ENCODE data around the gene MMP15. TPM values are rescaled to one million over a fixed set of nuclear protein-coding genes. Genes with fewer than 3 reads are reported as not detected.

The MMP15 gene
- total RNA-seq, 1 donor from 2014 or later, result 7.2 TPM

GRCh38 chr16:57987441-57988177 is 37.9 kb upstream of the MMP15 start:
- no peaks in the 10 kb centered on the region for H3K36me3 ChIP-seq
- H3K4me1 ChIP-seq, result peaks cover 7% of the 10 kb centered on the region
- peaks cover 6% of the 10 kb centered on the region for H4K20me1 ChIP-seq (ENCODE audit: low read depth)
- TF ChIP-seq CTCF (IDR thresholded peaks at IDR 0.05) (no peak), EZH2phosphoT487 (IDR thresholded peaks at IDR 0.05) (no peak), EZH2 (IDR thresholded peaks at IDR 0.05) (no peak)
- no peak for DNase-seq (ENCODE audit: low spot score)
- H3K4me3 Mint-ChIP-seq, result no peak overlapping the region
- H3K4me2 ChIP-seq, result no peak overlapping the region
- H3K4me1 Mint-ChIP-seq, result peaks cover 2% of the 10 kb centered on the region
- H3K27ac ChIP-seq, result no peak overlapping the region
- peaks cover 56% of the 10 kb centered on the region for H3K27me3 ChIP-seq
- peaks cover 4% of the 10 kb centered on the region for H3F3A ChIP-seq (ENCODE audit: low read depth)
- no peak overlapping the region for H3K27ac Mint-ChIP-seq
- H3K9ac ChIP-seq, result no peak overlapping the region
- H3K27me3 Mint-ChIP-seq (ENCODE audit: insufficient read depth, low read depth), result peaks cover 18% of the 10 kb centered on the region
- no peaks in the 10 kb centered on the region for H3K36me3 Mint-ChIP-seq
- no peak overlapping the region for H2AFZ ChIP-seq (replicated peaks)
- no peaks in the 10 kb centered on the region for H3K9me3 ChIP-seq (ENCODE audit: low read depth)
- no peak overlapping the region for H3K4me3 ChIP-seq
- H3K9me3 Mint-ChIP-seq, result no peaks in the 10 kb centered on the region
- H3K79me2 ChIP-seq (ENCODE audit: low read depth), result no peaks in the 10 kb centered on the region

DNA sequence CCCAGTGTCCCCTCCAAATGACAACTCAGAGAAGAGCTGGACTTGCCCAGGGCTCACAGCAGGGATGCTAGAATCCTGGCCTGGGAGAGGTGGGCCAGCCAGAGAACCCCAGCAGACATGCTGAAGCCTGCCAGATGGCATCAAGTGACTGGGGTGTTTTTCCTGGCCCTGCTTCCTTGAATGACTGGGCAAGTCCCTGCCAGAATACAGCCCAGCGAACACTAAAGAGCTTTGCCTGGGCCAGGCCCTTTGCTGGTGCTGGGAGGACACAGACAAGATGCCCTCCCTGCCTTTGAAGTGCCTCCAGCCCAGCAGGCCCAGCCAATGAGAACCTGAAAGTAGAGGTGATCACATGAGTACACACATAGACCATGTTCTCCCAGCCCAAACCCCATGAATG is 36.6 kb upstream of the MMP15 start:
- Histone ChIP-seq H2AFZ (replicated peaks) (no peak overlapping the region), H3K9me3 (ENCODE audit: low read depth) (no peaks in the 10 kb centered on the region), H3F3A (ENCODE audit: low read depth) (peaks cover 4% of the 10 kb centered on the region), H3K27me3 (peaks cover 49% of the 10 kb centered on the region), H3K4me1 (peaks cover 7% of the 10 kb centered on the region), H3K36me3 (no peaks in the 10 kb centered on the region), H3K9ac (no peak overlapping the region), H4K20me1 (ENCODE audit: low read depth) (peaks cover 6% of the 10 kb centered on the region), H3K4me2 (no peak overlapping the region), H3K4me3 (no peak overlapping the region), H3K79me2 (ENCODE audit: low read depth) (no peaks in the 10 kb centered on the region), H3K27ac (no peak overlapping the region)
- peaks cover 2% of the 10 kb centered on the region for H3K4me1 Mint-ChIP-seq
- H3K27me3 Mint-ChIP-seq (ENCODE audit: insufficient read depth, low read depth), result peaks cover 18% of the 10 kb centered on the region
- H3K27ac Mint-ChIP-seq, result no peak overlapping the region
- no peaks in the 10 kb centered on the region for H3K36me3 Mint-ChIP-seq
- H3K4me3 Mint-ChIP-seq, result no peak overlapping the region
- H3K9me3 Mint-ChIP-seq, result no peaks in the 10 kb centered on the region
- TF ChIP-seq EZH2phosphoT487 (IDR thresholded peaks at IDR 0.05) (no peak), CTCF (IDR thresholded peaks at IDR 0.05) (no peak), EZH2 (IDR thresholded peaks at IDR 0.05) (no peak)
- no peak for DNase-seq (ENCODE audit: low spot score)

- H3K9ac ChIP-seq, result no peak overlapping the region
- H3K4me1 ChIP-seq, result no peaks in the 10 kb centered on the region
- Mint-ChIP-seq H3K4me1 (peaks cover 5% of the 10 kb centered on the region), H3K36me3 (peaks cover under 1% of the 10 kb centered on the region), H3K27me3 (ENCODE audit: insufficient read depth, low read depth) (peaks cover 9% of the 10 kb centered on the region), H3K27ac (no peak overlapping the region), H3K9me3 (no peaks in the 10 kb centered on the region), H3K4me3 (no peak overlapping the region)
- no peaks in the 10 kb centered on the region for H3K36me3 ChIP-seq
- no peaks in the 10 kb centered on the region for H3K79me2 ChIP-seq (ENCODE audit: low read depth)
- no peak for DNase-seq (ENCODE audit: low spot score)
- no peak overlapping the region for H3K27ac ChIP-seq
- no peak overlapping the region for H2AFZ ChIP-seq (replicated peaks)
- H3K9me3 ChIP-seq (ENCODE audit: low read depth), result no peaks in the 10 kb centered on the region
- H3F3A ChIP-seq (ENCODE audit: low read depth), result no peaks in the 10 kb centered on the region
- peaks cover 22% of the 10 kb centered on the region for H3K27me3 ChIP-seq
- H3K4me3 ChIP-seq, result no peak overlapping the region
- H4K20me1 ChIP-seq (ENCODE audit: low read depth), result peaks cover 5% of the 10 kb centered on the region
- TF ChIP-seq EZH2phosphoT487 (IDR thresholded peaks at IDR 0.05) (no peak), EZH2 (IDR thresholded peaks at IDR 0.05) (no peak), CTCF (IDR thresholded peaks at IDR 0.05) (no peak)
- no peak overlapping the region for H3K4me2 ChIP-seq
These were observed 33.9 kb upstream of the MMP15 start for GRCh38 chr16:57991551-57992059.

All from neural progenitor cell (in vitro differentiated cells).